ENCODE measurements around the gene KHDRBS1.

- TF ChIP-seq CTCF (IDR thresholded peaks at IDR 0.05): no peak
- TF ChIP-seq POLR2A (IDR thresholded peaks at IDR 0.05): no peak
Observed at GRCh38 chr1:32048440-32048839, 34.8 kb downstream of the KHDRBS1 start.

All from lower leg skin (tissue), 3 donors.